ENCODE measurements around the gene SERF2. TPM values are rescaled to one million over a fixed set of nuclear protein-coding genes. Genes with fewer than 3 reads are reported as not detected.

The SERF2 gene
- total RNA-seq = 224 and 266 TPM in 2 replicates

DNA sequence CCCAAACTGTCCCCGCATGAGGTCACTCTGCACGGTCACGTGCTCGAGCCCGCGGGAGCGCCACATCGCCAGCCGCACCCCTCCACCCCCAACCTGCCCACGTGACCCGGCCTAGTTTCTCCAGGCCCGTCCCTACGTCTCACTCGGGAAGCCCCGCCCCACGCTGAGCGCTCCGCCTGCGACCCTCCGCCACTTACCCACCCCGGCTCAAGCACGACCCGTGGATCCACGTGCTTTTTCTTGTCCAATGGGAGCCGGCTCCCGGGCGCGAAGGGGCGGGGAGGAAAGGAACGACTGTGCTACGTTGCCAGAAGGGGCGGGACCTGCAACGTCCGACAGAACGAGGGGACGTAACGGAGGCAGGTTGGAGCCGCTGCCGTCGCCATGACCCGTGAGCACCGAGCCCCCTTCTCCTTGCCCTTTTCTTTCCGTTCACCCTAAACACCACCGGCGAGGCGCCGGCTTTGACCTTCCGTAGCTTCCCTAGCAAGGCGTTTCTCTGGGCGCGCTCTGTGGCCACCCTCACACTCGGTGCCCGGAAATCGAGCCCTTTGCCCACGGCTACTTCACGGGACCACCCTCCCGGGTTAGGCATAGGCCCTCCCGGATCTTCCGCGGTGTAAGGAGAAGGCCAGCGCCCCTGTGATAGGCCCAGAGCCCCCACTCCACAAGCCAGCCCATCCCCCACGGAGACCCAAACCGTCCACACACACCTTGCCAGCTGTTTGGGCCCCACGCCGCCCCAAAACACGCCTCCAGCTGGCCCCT lies at the start of gene SERF2:
Gene SERF2 (plus strand): TSS at position 328 of the 768 bp plus-strand sequence. CDS start 57 bp downstream, at position 385.

DNA sequence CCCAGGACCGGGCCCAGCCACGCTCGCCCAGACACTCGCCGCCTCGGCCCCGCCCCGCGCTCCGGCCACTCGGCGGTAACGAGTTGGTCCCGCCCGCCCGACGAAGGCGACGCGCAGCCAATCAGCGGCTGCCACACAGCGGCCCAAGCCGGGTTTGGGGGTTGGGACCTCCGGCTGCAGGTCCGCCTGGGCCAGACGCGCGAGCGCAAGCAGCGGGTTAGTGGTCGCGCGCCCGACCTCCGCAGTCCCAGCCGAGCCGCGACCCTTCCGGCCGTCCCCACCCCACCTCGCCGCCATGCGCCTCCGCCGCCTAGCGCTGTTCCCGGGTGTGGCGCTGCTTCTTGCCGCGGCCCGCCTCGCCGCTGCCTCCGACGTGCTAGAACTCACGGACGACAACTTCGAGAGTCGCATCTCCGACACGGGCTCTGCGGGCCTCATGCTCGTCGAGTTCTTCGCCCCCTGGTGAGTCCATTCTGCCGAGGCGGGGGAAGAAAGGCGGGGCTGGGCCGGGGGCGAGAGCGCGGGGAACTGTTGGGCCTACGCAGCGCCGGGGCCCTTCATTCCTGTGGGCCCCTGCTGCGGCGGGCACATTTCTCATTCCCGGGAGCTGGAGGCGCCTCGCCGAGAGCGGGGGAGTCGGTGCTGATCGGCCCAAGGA lies 45.7 kb upstream of the SERF2 start, which contains the start of gene PDIA3:
Gene PDIA3 (plus strand): TSS at position 194 of the 658 bp plus-strand sequence. CDS start 102 bp downstream, at position 296.

DNA sequence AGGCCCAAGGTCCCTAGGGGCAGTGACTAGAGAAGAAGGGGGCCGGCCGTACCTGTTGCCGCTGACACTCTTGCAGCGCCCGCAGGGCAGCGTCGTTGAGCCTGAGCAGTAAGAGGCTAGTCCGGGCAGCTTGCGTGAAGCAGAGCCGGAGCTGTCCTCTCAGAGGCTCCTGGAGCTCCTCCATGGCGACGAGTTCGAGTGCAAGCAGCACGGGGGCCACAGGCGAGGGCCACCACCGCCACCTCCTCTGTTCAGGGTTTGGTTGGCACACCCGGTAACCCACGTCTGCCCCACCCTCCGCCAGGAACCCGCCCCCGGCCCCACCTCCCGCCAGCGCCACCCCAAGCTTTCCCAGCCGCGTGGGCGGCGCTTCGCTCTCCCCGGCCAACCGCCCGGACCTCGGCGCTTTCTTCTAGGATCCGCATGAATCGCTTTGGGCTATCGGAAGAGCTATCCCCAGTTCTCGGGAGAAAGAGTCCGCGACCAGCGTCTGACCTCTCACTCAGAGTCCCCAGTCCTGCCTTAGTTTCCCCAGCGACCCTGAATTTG lies 15.3 kb upstream of the SERF2 start, which contains the start of gene ELL3:
Gene ELL3 (minus strand): TSS at position 249 of the 549 bp plus-strand sequence. CDS start 65 bp downstream, at position 184.

DNA sequence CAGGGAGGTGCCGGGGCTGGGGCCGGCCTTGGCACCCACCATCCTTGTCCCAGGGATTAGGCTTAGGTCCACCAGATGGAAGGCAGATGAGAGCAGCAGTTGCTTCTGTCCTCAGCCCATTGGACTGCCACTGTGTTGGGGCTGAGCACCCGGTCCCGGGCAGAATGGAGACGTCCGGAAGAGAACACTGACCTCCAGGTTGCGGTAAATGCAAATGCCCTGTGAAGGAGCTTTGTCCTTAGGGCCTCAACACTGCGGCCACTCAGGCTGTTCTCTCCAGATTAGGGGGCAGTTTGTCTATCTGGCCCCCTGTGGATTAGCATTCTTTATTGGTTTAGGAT lies 7.8 kb downstream of the SERF2 start, which contains the start of gene SERINC4:
Gene SERINC4 (minus strand): TSS at position 276 of the 341 bp plus-strand sequence. CDS start 234 bp downstream, at position 42.

DNA sequence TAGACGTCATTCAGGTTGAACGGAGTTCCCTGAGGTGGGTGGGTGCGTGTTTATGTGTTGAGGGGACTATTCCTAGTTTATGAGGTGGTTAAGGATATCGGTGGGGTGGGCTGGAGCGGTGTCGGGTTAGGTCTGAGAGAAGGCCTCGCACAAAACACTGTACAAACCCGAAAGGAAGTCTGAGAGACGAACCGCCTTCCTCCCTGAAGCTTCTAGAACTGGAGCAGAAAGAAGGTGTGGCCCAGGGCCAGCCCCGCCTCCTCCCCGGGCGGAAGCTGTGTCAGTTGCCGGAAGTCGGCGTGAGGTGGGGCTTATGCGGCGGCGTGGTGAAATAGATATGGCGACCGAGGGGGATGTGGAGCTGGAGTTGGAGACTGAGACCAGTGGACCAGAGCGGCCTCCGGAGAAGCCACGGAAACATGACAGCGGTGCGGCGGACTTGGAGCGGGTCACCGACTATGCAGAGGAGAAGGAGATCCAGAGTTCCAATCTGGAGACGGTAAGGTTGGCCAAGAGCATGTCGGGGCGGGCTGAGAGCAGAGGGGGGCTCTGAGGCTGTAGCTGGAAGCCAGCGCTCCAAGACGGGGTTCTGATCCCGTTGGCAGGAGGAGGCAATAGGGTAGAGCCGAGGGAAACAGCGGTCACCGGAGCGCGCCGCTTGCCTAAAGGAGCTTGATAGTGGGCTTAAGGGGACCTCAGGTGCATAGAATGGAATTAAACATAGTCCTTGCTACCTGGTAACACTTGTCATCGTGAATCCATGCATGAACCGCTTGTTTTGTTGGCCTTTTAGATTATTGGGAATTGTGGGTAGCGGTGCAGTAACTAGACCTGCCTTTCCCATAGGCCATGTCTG lies 8.4 kb downstream of the SERF2 start, which contains the start of gene HYPK:
Gene HYPK (plus strand): TSS at position 314 of the 856 bp plus-strand sequence. CDS start 24 bp downstream, at position 338.

DNA sequence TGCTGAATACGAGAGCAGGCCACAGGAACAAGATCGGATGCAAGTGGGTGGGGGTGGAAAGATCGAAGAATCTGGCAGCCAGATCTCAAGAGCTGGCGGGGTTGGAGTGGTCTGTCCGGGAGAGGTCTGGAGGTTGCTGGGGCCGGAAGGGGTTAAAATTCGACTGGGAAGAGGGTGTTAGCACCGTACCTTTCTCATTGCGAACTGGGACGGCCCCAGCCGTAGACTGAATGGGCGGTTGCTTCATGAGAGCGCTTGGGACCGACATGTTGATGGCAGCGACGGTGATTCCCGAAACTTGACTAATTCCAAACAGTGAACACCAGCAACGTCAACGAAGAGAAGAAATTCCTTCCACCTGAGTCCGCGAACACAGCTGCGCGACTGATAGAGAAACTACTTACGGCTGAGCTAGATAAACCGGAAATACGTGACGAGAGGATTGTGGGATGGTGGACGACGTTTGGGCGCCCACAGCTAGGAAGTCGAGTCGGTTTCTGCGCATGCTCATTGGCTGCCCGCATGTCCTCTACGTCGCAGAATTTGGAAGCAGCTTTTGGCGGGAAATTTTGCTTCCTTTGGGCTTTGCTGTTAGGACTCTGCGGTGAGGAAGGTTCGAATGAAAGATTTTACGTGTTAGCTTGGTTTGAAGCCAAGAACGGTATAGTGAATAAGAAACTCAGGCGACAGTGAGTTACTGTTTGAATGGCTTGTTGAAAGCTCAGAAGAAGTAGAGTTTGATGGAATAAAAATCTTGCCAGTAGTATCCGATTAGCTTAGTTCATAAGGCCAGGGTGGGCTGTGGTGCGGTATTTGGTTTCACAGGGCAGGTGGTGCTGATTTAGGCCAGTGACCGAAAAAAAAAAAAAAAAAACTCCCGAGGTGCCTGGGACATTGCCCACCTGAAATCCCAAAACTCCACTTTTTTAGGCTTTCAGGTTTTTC lies 32.5 kb downstream of the SERF2 start, which contains the start of gene MFAP1:
Gene MFAP1 (minus strand): TSS at position 389 of the 945 bp plus-strand sequence. CDS start 121 bp downstream, at position 268.

DNA sequence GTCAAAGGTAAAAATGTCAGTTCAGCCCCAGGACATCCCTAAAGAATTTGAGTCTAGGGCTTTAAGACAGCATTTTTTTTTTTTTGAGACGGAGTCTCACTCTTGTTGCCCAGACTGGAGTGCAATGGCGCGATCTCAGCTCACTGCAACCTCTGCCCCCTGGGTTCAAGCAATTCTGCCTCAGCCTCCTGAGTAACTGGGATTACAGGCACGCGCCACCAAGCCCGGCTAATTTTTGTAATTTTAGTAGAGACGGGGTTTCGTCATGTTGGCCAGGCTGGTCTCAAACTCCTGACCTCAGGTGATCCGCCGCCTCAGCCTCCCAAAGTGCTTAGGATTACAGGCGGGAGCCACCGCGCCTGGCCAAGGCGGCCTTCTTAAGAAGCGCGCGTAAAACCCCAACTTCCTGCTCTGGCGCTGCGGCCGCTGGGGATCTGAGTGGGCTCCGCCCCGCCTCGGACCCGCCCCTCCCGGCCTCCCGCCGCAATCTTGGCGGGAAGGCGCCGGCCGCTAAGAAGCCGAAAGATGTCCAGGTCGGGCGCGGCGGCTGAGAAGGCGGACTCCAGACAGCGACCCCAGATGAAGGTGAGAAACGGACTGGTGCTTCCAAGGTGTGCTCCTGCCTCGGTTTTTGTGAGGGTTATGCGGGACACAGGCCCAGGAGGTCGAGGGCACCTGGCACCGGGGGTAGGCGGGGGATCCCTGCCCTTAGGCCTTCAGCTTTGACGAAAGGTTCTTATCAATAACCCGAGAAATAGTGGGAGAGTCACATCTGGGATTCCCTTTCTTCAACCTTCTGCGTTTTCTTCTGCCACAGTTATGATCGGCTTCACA lies 34.6 kb downstream of the SERF2 start, which contains the start of gene WDR76:
Gene WDR76 (plus strand): TSS at position 495 of the 834 bp plus-strand sequence. CDS start 31 bp downstream, at position 526.

Other genes starting within 250 kb of the SERF2 start
- gene PPIP5K1, start 202.1 kb upstream of the SERF2 start, total RNA-seq = 53.3 and 101 TPM in 2 replicates
- gene CKMT1B, start 198.3 kb upstream of the SERF2 start, total RNA-seq = 17.8 and 69.5 TPM in 2 replicates
- 0.34 and 0.71 TPM in 2 replicates for gene STRC, start 173.5 kb upstream of the SERF2 start, total RNA-seq
- 1.4 and 6.7 TPM in 2 replicates for gene CATSPER2, start 143.5 kb upstream of the SERF2 start, total RNA-seq
- 21.5 and 63.9 TPM in 2 replicates for gene CKMT1A, start 98.5 kb upstream of the SERF2 start, total RNA-seq
- 223 and 333 TPM in 2 replicates for gene PDIA3, start 45.9 kb upstream of the SERF2 start, total RNA-seq
- 21.9 and 24.1 TPM in 2 replicates for gene ELL3, start 15.4 kb upstream of the SERF2 start, total RNA-seq
- gene SERINC4, start 7.9 kb downstream of the SERF2 start, total RNA-seq = 0.07 TPM in 1 of 2 replicates, not detected in the other
- gene HYPK, start 8.3 kb downstream of the SERF2 start, total RNA-seq = 4.3 and 5.8 TPM in 2 replicates
- 28.4 and 38.1 TPM in 2 replicates for gene MFAP1, start 32.4 kb downstream of the SERF2 start, total RNA-seq
- 1.4 and 1.6 TPM in 2 replicates for gene WDR76, start 34.7 kb downstream of the SERF2 start, total RNA-seq

Data from nasal cavity respiratory epithelium epithelial cell of viscerocranial mucosa (primary cell).